GM21786 (cell line): ENCODE results near the gene DZIP3.
"Not testable (repeated sequence)": the region's sequence is repeated elsewhere in the genome, so short reads cannot be mapped to it uniquely, and the experiment has no call there.

ENCODE experiments used
- ATAC-seq: cut with Tn5 transposase; IDR thresholded peaks from one replicate; pipeline ENCODE4 v1.9.1; 2021; ENCODE audit not compliant: unreplicated experiment

Gene DZIP3

GRCh38 chr3:108677811-108678210, 88.3 kb downstream of the DZIP3 start:
- no peak for ATAC-seq

DNA sequence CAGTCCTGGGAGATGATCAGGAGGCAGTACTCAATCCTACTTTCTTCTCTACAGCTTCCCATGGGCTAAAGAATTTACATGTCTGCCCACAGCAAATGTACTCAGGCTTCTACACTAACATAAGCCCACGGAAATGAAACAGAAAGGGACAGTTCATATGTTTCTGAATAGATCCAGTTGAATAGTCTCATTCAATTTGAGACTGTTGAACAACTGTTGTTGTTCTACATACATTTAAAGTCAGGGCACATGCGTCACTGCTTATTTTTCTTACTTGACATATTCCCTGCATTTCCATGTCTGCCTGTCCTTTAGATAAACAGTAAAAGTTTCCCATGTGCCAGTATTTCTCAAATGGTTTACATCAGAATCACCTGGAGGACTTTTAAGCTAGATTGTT, 102.8 kb downstream of the DZIP3 start:
- not testable (repeated sequence) for ATAC-seq

- no peak for ATAC-seq
These were observed 108.9 kb downstream of the DZIP3 start for GRCh38 chr3:108698461-108698860.

DNA sequence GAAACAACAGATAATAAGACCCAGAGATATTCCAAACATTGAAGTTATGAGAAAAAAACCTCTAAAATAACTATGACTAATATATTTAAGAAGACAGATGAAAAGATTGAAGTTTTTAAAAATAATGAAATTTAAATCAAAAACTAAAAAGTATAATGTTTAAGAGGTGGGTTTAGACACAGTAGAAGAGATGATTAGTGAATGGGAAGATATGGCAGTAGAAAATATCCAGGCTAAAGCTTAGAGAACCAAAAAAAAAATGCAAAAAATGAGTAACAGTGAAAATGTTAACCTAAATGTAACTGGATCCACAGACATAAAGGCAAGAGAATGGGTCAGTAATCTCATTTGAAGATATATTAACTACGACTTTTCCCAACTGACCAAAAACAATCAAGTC, 115.5 kb downstream of the DZIP3 start:
- ATAC-seq = no peak

DNA sequence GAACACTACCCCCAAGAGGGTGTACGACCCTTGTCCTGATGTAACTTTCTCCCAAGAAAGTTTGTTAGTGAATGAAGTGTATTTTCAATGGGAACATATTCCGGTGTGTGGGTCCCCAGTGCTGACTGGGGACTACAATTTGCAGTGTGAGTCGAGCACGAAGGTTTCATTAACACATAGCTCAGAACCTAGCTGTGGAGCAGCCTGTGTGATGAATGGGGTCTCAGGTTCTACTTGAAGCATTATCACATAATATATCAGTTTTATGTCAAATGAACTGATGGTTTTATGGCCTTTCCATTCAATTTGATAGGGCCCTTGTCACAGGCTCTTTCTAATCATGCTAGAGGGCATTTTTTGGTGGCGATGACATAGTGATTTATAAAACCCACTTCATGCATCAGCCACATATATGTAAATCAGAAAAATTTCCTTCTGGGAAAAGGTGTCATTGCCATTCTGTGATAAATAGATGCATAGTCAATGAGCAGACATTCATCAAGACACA, 123.5 kb downstream of the DZIP3 start:
- ATAC-seq = no peak

DNA sequence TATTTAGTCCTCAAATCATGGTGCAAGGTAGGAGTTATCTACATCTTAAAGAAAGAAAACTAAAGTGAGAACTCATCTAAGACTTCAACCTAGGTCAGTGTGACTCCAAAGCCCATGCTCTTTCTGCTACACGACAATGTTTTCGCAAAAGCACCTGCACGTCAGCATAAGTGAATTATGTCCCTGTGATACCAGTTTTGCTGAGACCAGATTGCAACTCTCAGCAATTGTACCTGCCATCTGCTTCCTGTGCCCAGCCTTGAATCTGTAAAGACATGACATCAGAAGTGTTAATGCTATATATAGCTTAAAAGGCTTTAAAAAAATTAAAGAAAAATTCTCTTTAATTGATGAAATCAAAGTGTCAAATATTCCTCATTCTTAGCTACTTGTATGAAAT, 124.3 kb downstream of the DZIP3 start:
- ATAC-seq = no peak

DNA sequence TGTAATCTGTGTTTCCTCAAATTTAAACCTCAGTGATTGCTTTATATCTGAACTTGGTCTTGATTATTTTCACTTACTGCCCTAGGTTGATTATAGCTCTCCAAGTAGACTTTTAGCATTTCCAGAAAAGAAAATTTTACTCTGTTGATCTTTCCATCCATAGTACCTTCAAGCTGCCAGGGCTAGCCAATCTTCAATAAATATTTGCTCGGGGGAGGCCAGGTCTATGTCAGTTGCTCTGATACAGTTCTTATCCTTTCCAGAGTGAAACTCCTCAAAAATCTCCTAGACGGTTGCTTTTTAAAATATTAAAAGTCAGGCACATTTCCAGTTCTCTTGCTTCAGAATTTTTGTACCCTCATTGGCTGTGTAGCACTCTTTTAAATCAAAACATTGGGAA, 128.9 kb downstream of the DZIP3 start:
- ATAC-seq = no peak

DNA sequence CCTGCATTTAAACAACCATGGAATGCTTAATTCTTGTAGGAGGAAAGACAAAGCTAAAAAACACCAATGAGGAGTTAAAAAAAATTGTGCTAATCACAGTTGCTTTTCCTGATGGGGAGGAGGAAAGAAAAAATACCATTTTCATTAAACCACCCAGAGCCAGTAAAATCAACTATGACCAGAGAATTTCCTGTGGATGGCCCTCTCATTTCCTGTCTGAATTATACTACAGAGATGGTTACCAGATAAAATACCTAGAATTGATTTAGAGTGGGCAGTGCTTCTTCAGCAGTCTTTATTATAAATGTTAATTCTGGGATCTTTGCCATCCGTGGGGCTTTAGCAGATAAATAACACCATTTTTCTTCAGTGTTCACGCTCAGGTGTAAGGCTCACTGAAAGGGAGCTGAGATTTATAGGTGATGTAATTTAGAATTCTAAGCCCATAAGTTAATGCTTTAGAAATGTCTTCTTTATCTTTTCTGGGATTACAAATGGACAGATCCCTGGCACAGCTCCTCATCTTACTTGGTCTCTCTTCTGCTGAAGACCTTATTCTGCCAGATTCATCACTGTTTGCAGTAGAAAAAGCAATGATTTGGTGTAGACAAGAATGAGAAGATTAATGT, 129.8 kb downstream of the DZIP3 start:
- no peak for ATAC-seq

- ATAC-seq = no peak
These were observed 133.2 kb downstream of the DZIP3 start for GRCh38 chr3:108722724-108723123.

DNA sequence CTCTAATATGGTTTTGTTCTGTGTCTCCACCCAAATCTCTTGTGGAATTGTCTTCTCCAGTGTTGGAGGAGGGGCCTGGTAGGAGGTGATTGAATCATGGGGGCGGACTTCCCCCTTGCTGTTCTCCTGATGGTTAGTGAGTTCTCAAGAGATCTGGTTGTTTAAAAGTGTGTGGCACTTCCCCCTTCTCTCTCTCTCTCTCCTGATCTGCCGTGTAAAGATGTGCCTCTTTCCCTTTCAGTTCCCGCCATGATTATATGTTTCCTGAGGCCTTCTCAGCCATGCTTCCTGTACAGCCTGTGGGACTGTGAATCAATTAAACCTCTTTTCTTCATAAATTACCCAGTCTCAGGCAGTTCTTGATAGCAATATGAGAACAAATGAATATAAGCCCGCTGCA, 134.6 kb downstream of the DZIP3 start:
- ATAC-seq = no peak

DNA sequence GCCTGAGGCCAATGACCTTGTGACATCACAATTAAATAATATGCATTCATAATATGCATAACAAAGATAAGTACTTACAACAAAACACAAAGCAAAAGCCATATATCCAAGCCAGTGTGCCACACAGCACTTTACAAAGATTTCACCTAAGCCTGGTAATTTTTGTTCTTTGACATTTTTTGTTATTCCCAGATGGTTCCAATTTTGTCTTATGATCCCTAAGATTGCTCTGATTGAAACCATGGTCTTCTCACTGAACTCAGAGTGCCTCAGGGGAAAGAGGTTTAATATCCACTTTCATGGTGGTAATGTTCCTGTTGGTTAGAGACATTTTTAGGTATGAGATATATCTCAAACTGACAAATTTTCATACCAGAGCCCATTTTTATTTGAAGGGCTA, 138.6 kb downstream of the DZIP3 start:
- no peak for ATAC-seq

DNA sequence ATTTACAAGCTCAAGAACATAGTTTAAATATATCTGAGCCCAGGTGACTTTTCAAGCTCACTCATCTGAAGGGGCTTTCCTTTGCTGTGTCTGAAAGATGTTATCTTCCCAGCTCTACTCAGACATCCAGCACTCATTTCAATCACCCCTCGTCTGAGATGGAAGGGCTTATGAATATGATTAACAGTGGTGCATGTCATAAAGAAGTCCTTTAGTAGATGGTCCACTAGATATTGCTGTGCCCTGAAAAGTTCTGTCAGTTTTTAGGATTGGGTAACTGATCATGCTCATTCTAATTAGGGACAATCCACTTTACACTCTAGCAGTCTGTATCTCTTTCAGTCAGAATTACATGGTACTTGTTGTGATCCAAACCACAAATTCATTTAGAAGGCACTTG, 139.4 kb downstream of the DZIP3 start:
- ATAC-seq = no peak

DNA sequence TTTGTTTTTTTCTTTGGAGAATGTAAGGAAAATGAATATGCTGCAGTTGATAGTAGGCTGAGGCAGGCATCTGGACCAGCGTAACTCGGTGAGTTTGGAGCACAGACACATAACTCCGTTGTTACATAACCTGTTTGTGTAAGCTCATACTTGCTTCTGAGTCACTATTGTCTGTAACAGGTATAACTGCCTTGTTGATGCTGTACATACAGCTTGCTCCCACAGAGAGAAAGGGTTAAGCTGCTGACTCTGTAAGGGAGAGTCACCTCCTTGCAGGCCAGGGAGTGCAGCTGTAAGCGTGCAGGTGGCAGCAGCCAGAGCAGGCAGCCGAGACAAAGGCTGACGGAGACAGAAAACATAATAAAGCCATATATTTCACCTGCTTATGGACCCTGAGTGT, 147.3 kb downstream of the DZIP3 start:
- ATAC-seq = no peak

DNA sequence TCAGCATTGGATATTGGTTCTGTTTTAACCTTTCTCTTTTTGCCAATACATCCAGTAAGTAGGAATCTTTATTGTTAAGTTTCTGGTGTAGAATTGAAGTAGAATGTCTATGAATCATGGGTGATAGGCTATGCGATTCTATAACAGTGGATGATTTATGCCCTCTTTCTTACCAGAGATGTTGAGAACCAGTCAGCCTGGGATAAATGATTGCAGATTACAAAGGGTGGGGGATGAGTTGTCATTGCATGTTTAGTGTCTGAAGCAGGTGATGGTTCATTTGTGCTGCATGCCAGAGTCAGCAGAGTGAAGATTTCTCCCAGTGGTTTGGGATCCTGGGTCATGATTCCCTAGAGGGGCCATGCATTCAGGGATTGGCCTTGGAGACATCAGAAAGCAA, 153.4 kb downstream of the DZIP3 start:
- no peak for ATAC-seq
